Keratinocyte (primary cell): Measurements from ENCODE around the gene RIT1.

Experiments
- EZH2 ChIP-seq: IDR thresholded peaks from one replicate; pipeline ENCODE4 v1.6.1; 2012; ENCODE audit warnings: inconsistent platforms, mild to moderate bottlenecking, low read length, moderate library complexity
- TF ChIP-seq, protein P1 (sequence below), 3 experiments: IDR thresholded peaks in 1 of 3; conservative IDR thresholded peaks in 1 of 3; optimal IDR thresholded peaks in 1 of 3; 2 replicates in 2 of 3; 3 replicates in 1 of 3; pipeline versions ENCODE3 to v1.5.1; 2011; ENCODE audit warnings: low read length in 3 of 3, mild to moderate bottlenecking in 3 of 3, moderate library complexity in 2 of 3, control low read depth in 1 of 3, inconsistent platforms in 1 of 3; ENCODE audit not compliant: insufficient read depth in 2 of 3; ENCODE audit errors: extremely low read depth in 1 of 3

GRCh38 chr1:155871390-155871789 is 39.8 kb downstream of the RIT1 start:
- no peak for TF ChIP-seq EZH2
- TF ChIP-seq, protein P1, sequence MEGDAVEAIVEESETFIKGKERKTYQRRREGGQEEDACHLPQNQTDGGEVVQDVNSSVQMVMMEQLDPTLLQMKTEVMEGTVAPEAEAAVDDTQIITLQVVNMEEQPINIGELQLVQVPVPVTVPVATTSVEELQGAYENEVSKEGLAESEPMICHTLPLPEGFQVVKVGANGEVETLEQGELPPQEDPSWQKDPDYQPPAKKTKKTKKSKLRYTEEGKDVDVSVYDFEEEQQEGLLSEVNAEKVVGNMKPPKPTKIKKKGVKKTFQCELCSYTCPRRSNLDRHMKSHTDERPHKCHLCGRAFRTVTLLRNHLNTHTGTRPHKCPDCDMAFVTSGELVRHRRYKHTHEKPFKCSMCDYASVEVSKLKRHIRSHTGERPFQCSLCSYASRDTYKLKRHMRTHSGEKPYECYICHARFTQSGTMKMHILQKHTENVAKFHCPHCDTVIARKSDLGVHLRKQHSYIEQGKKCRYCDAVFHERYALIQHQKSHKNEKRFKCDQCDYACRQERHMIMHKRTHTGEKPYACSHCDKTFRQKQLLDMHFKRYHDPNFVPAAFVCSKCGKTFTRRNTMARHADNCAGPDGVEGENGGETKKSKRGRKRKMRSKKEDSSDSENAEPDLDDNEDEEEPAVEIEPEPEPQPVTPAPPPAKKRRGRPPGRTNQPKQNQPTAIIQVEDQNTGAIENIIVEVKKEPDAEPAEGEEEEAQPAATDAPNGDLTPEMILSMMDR (optimal IDR thresholded peaks at IDR 0.05 in 1 of 3, IDR thresholded peaks at IDR 0.05 in 1 of 3, conservative IDR thresholded peaks at IDR 0.05 in 1 of 3; ENCODE audit: extremely low read depth in 1 of 3, insufficient read depth in 2 of 3, low read length in 3 of 3): no peak
